Stimulated activated CD8-positive, alpha-beta memory T cell treated with anti-CD3 and anti-CD28 coated beads, Interleukin-15, amount 100 ng/mL, for 4 hours (primary cell): ENCODE data around the gene PATL2.
"Not testable (repeated sequence)": the region's sequence is repeated elsewhere in the genome, so short reads cannot be mapped to it uniquely, and the experiment has no call there.

ENCODE experiments used
- DNase-seq, 2 donors: peaks; one replicate each; pipeline ENCODE4 v3.0.0-alpha.2; 2020; ENCODE audit warnings: low read depth in 2 of 2

The PATL2 gene

GRCh38 chr15:44647036-44647435 is 64.1 kb downstream of the PATL2 start:
- no peak for DNase-seq

- no peak for DNase-seq
Observed at GRCh38 chr15:44646460-44646859, 64.7 kb downstream of the PATL2 start.

GRCh38 chr15:44641651-44642050 is 69.5 kb downstream of the PATL2 start:
- no peak for DNase-seq

- DNase-seq = no peak
Observed at GRCh38 chr15:44636976-44637375, 74.1 kb downstream of the PATL2 start.

GRCh38 chr15:44633603-44634002 is 77.5 kb downstream of the PATL2 start:
- no peak for DNase-seq

- DNase-seq = not testable (repeated sequence)
Observed at GRCh38 chr15:44625286-44625685, 85.8 kb downstream of the PATL2 start.

GRCh38 chr15:44623178-44623577 is 87.9 kb downstream of the PATL2 start:
- no peak for DNase-seq

GRCh38 chr15:44620081-44620480 is 91.0 kb downstream of the PATL2 start:
- no peak for DNase-seq

- no peak for DNase-seq
Observed at GRCh38 chr15:44616974-44617373, 94.1 kb downstream of the PATL2 start.
